ENCODE data around the gene HK3. TPM values are rescaled to one million over a fixed set of nuclear protein-coding genes. Genes with fewer than 3 reads are reported as not detected.
A peak's percentile ranks its signal among the peaks of the same experiment; 100 is the strongest.

The HK3 gene
- total RNA-seq, 1 donor from 2014 or later = 0.51 TPM

DNA sequence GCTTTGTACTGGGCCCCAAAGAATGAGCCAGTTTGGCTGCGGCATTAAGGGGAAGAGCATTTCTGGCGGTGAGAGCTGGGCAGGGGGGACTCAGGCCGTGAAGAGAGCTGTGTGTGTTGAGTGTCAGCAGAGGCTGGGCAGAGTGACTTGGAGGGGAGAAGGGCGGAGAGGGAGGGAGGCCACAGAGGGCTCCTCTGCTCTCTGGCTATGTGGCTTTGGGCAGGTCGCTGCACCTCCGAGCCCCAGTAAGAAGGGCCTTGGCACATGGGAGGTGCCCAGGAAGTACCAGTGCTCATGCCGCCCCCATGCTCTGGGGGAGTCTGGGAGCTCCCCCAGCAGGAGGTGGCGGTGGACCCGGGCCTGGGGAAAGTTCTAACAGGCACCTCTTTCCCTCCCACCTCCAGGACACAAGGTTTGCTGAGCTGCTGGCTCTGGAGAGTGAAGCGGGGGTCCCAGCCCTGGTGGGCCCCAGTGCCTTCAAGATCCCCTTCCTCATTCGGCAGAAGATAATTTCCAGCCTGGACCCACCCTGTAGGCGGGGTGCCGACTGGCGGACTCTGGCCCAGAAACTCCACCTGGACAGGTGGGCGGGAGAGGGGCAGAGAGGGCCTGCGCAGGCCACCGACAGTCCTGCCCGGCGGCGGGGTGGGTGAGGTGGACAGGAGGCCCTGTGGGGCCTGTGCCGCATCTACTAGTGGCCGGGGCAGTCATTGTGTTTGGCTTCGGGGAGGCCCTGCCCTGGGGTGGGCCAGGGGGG lies 20.1 kb downstream of the HK3 start:
- TF ChIP-seq, protein P1, sequence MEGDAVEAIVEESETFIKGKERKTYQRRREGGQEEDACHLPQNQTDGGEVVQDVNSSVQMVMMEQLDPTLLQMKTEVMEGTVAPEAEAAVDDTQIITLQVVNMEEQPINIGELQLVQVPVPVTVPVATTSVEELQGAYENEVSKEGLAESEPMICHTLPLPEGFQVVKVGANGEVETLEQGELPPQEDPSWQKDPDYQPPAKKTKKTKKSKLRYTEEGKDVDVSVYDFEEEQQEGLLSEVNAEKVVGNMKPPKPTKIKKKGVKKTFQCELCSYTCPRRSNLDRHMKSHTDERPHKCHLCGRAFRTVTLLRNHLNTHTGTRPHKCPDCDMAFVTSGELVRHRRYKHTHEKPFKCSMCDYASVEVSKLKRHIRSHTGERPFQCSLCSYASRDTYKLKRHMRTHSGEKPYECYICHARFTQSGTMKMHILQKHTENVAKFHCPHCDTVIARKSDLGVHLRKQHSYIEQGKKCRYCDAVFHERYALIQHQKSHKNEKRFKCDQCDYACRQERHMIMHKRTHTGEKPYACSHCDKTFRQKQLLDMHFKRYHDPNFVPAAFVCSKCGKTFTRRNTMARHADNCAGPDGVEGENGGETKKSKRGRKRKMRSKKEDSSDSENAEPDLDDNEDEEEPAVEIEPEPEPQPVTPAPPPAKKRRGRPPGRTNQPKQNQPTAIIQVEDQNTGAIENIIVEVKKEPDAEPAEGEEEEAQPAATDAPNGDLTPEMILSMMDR (IDR thresholded peaks at IDR 0.05; ENCODE audit: unreplicated experiment) = no peak
- no peak overlapping the region for H3K4me3 Mint-ChIP-seq (ENCODE audit: unreplicated experiment)
- DNase-seq (ENCODE audit: low spot score) = no peak
- H3K4me1 Mint-ChIP-seq (ENCODE audit: unreplicated experiment) = peaks cover 13% of the 10 kb centered on the region
- H3K27ac Mint-ChIP-seq (ENCODE audit: unreplicated experiment) = no peak overlapping the region
- no peaks in the 10 kb centered on the region for H3K9me3 Mint-ChIP-seq (ENCODE audit: unreplicated experiment)
- peaks cover 9% of the 10 kb centered on the region for H3K27me3 Mint-ChIP-seq (ENCODE audit: unreplicated experiment)
- H3K36me3 Mint-ChIP-seq (ENCODE audit: low read depth, unreplicated experiment) = peaks cover 4% of the 10 kb centered on the region

DNA sequence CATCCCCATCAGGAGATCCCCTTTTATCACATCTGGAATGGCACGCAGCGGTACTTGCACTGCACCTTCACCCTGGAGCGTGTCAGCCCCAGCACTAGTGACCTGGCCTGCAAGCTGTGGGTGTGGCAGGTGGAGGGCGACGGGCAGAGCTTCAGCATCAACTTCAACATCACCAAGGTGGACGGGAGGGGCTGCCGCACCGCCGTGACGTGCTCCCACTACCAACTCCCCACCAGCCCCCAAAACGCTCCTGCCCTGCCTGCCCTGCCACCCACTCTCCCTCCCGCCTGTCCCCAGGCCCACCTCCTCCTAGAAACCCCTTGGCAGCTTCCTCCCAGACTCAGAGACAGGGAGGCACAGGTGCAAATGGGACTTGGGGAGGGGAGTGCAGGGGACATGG lies 20.7 kb downstream of the HK3 start:
- DNase-seq (ENCODE audit: low spot score) = no peak
- H3K4me3 Mint-ChIP-seq (ENCODE audit: unreplicated experiment) = no peak overlapping the region
- H3K4me1 Mint-ChIP-seq (ENCODE audit: unreplicated experiment) = peaks cover 11% of the 10 kb centered on the region
- no peak overlapping the region for H3K27ac Mint-ChIP-seq (ENCODE audit: unreplicated experiment)
- no peaks in the 10 kb centered on the region for H3K9me3 Mint-ChIP-seq (ENCODE audit: unreplicated experiment)
- TF ChIP-seq, protein P1 (IDR thresholded peaks at IDR 0.05; ENCODE audit: unreplicated experiment) = no peak
- peaks cover 4% of the 10 kb centered on the region for H3K36me3 Mint-ChIP-seq (ENCODE audit: low read depth, unreplicated experiment)
- peaks cover 8% of the 10 kb centered on the region for H3K27me3 Mint-ChIP-seq (ENCODE audit: unreplicated experiment)

- H3K27ac Mint-ChIP-seq (ENCODE audit: unreplicated experiment) = no peak overlapping the region
- TF ChIP-seq, protein P1 (IDR thresholded peaks at IDR 0.05; ENCODE audit: unreplicated experiment) = no peak
- H3K9me3 Mint-ChIP-seq (ENCODE audit: unreplicated experiment) = no peaks in the 10 kb centered on the region
- H3K27me3 Mint-ChIP-seq (ENCODE audit: unreplicated experiment) = peaks cover 8% of the 10 kb centered on the region
- H3K4me1 Mint-ChIP-seq (ENCODE audit: unreplicated experiment) = peaks cover 6% of the 10 kb centered on the region
- DNase-seq (ENCODE audit: low spot score) = no peak
- no peaks in the 10 kb centered on the region for H3K36me3 Mint-ChIP-seq (ENCODE audit: low read depth, unreplicated experiment)
- no peak overlapping the region for H3K4me3 Mint-ChIP-seq (ENCODE audit: unreplicated experiment)
Observed at GRCh38 chr5:176877793-176878331, 21.3 kb downstream of the HK3 start.

DNA sequence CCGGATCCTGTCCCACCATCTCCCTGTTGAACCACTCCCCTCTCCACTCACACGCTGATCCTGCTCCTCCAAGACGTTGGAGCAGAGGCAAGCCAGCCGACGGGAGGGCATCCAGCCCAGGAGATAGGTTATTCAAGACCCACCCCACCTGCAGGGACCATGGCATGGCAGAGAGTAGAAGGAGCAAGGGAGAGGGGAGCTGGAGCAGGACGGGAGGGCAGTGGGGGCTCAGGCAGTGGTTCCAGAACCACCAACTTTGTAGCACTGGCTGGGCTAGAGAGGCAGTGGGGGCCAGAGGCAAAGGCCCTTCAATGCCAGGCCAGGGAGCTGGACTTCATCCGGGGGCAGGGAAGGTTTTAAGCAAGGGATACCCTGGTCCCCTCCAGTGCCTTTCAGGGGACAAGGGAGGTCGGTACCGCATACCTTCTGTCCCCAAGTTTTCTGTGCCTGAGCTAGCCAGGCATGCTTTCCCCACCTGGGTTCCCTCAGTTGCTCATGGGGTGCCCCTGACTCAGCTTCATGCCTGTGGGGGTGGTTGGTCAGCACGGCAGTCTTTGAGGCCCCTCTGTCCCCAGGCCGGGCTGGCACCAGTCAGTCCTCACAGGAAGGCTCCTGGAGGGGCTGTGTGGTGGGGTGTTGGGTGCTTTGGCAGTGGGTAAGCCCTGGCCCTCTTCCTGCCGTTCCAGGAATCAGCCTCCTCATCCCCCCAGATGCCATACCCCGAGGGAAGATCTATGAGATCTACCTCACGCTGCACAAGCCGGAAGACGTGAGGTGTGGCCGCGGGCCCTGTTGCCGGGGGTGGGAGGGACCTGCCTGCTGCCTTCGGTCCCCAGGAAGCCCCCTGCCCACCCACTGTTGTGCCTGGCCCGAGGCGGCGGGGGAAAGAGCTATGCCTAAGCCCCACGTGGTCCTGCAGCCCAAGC lies 22.4 kb downstream of the HK3 start:
- H3K36me3 Mint-ChIP-seq (ENCODE audit: low read depth, unreplicated experiment) = no peaks in the 10 kb centered on the region
- H3K9me3 Mint-ChIP-seq (ENCODE audit: unreplicated experiment) = no peaks in the 10 kb centered on the region
- TF ChIP-seq, protein P1 (IDR thresholded peaks at IDR 0.05; ENCODE audit: unreplicated experiment) = no peak
- no peak overlapping the region for H3K4me3 Mint-ChIP-seq (ENCODE audit: unreplicated experiment)
- no peak for DNase-seq (ENCODE audit: low spot score)
- H3K4me1 Mint-ChIP-seq (ENCODE audit: unreplicated experiment) = no peaks in the 10 kb centered on the region
- peaks cover 8% of the 10 kb centered on the region for H3K27me3 Mint-ChIP-seq (ENCODE audit: unreplicated experiment)
- H3K27ac Mint-ChIP-seq (ENCODE audit: unreplicated experiment) = peak overlapping the region; percentile 7

Data from endothelial cell (in vitro differentiated cells).